GOT3 (cell line): Measurements from ENCODE around the gene PARD3B.
"Not testable (repeated sequence)": the region's sequence is repeated elsewhere in the genome, so short reads cannot be mapped to it uniquely, and the experiment has no call there.

ENCODE experiments used
- DNase-seq: peaks from one replicate; lab custom pipeline; 2025; ENCODE audit warnings: mixed read lengths; lab: John Stamatoyannopoulos, UW

PARD3B gene

DNA sequence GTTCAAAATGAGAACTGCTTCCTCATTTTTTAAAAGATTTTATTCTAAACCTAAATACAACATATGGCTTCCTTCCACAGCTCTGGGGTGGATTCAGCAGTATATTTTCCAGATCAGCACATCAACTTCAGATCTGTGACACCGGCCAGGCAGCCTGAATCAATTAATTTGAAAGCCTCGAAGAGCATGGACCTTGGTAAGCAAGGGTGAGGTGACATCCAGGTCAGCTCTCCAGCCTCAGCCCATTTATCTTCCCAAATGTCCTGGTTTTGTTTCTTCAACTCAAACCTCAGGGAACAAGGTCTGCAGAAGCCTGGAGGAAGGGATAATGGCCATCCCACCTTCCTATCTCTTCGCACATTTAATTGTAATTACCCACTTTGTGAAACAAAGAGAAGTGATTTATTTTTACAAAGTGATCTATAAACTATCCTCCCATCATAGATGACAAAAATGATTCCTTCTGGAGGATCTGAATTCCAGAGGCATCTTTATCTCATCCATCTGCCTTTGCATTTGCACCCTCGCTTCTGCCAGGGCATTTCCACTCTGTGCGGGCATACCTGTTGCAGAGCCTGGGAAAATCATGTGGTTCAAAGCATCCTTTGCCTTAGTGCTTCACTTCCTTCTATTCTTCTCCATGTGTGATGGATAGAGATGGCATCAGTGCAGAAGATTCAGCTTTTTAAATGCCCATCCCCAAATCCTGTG, 648.0 kb downstream of the PARD3B start:
- DNase-seq, result no peak

DNA sequence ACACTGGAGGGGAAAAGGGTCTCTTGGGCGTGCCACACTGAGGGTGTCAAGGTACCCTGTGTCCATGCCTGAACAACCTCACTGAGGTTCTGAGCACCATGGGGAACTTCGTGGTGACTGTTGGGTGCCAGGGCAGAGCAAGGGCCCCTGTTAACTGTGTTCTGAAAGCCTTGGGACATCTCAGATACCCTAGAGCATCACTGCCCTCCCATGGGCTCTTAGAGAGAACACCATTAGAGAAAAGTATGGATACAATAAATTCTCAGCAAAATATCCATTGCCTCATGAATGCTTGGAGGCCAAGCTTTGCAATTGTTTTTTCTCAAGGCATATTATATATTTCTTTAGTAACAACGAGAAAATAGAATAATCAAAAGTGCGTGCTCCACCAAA, 648.6 kb downstream of the PARD3B start:
- no peak for DNase-seq

DNA sequence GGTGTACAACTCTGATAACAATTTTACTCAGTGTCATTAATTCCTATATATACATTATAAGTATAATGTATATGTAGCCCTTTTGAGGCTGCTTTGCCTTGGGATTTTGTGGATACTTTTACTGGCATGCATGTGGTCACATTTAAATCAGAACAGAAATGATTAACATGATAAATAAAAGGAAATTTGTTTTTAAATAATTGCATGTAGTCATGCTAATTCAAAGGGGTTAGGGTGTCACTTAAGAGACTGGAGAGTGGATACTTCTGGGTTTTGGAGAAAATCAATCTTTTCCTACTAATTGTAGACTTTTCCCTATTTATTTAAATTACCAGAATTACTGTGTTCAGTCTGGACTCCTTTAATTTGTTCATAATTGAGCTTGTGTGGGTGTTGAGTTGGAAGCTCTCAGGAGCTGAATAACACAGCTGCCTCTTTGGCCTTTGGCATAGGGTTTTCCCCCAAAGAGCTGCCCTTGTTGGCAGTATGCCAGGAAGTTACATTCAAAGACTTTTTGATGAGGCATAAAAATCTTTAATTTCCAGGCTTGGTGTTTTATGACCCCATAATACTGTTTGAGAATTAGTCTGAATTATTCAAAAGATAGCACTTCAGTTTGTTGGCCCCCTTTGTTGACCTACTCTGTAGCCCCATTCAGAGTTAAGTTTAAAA, 652.3 kb downstream of the PARD3B start:
- no peak for DNase-seq

DNA sequence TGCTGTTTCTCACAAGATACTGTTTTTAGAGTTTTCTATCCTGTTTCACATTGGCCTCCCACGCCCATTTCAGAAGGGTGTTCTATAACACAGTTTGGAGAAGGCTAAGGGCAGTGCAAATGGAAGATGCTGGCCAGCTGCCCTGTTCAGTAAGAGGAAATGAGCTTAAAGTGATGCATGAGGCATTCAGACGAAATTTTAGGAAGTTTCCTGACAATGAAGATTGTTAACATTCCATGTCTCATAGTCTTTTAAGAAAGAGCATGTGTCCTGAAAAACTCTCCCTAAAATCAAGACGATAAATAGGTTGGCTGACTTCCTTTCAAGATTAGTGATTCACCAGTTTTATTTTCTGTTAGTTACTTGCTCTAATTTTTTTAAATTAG, 652.9 kb downstream of the PARD3B start:
- no peak for DNase-seq

DNA sequence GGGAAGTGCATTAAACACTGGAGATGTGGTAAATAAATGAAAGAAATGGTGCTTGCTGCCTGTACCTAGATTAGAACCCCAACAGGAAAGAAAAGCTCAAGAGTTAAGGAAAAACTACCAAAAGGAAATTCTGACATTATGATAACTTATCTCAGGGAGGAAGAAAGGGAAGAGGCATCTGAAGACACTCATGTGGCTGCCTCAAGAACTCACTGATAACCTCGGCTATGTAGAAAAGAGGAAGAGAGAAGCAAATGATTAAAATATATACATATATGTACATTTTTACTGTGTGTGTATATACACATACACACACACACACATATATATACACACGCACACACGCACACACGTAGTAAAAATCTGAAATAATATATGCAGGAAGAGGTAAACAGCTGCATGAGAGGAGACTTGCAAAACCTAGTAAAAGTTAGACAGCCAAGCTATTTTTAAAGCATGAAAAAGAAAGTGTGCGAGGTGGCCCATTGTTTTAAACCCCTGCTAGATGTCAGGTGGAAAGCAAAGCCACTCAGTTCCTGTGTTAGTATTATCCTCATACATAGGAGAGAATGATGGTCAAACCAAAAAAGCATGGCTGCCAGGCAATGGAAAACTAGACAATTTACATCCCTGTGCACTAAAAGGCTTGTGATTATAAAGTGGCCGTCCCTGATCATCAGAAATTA, 654.0 kb downstream of the PARD3B start:
- no peak for DNase-seq

DNA sequence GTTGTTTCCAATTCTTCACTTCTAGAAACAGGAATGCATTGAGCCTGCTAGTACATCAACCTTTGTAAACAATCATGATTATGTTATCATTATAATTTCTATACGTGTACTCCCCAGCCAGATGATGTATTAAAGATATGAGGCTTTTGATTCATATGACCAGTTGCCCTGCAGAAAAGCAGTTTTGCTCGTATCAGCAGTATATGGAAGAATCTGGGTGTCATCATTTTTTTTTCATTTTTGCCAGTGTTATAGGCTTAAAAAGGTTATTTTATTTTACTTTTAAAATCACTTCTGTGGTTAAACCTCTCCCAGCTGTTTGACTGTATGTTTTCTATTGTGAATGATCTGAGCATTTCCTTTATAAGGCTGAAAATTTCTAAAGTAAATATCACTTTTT, 665.2 kb downstream of the PARD3B start:
- no peak for DNase-seq

GRCh38 chr2:205212357-205212756, 667.1 kb downstream of the PARD3B start:
- no peak for DNase-seq

GRCh38 chr2:205216092-205216491, 670.8 kb downstream of the PARD3B start:
- DNase-seq, result no peak

DNA sequence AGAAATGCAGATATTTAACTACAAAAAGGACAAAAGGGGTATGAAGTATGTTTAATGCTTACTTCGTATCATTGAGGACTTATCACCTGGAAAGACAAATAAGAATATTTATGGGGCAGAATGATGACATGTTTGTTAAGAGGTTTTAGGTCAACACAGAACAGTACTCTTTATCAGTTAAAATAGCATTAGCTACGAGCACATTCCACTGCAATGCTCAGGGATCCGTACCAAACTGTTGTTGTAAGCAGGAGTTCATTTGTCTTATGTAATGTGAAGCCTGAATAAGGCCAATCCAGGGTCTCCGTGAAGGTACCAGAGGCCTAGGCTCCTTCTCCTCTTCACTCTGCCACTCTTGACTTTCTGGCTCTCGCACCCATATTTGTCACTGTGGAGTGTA, 671.3 kb downstream of the PARD3B start:
- DNase-seq, result no peak

DNA sequence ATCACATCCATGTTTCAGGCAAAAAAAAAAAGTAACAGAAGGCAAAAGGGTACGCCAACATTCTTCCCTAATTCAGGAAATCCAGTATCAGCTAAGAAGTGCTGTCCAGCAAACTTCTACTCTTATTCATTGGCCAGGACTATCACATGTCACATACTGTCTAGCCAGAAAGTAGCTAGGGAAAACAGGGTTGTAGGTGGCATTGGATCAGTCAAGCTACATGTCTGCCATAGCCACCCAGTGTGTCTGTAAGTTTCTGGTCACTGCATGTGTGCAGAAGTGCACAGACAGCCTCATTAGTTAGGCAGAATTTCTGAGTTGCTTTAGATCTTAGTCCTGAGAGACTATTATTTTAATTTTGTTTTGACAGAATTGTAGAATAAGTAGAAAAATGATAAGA, 671.7 kb downstream of the PARD3B start:
- DNase-seq, result no peak

- no peak for DNase-seq
Measured at GRCh38 chr2:205218056-205218455, 672.8 kb downstream of the PARD3B start.

GRCh38 chr2:205218816-205219215, 673.5 kb downstream of the PARD3B start:
- not testable (repeated sequence) for DNase-seq

GRCh38 chr2:205220559-205220958, 675.3 kb downstream of the PARD3B start:
- DNase-seq, result no peak

DNA sequence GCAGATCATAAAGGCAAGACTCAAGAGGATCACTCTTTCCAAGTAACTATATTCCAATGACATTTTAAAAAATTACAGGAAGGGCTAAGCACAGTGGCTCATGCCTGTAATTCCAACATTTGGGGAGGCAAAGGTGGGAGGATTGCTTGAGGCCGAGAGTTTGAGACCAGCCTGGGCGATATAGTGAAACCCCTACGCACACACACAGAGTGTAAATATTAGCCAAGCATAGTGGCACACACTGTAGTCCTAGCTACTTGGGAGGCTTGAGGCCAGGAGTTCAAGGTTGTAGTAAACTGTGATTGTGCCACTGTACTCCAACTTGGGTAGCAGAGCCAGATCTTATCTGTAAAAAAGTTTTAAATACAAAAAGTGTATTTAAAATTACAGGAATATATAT, 686.8 kb downstream of the PARD3B start:
- DNase-seq, result no peak

DNA sequence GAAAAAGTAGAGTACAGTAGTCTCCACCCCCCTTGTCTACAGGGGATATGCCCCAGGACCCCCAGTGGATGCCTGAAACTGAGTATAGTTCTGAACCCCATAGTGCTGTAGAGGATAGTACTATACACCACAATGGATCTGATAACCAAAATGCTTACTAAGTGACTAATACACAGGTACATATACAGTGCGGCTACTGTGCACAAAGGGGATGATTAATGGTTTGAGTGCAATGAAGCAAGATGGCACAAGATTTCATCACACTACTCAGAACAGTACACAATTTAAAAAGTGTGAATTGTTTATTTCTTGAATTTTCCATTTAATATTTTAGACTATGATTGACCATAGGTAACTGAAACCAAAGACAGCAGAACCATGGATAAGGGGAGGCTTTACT, 690.2 kb downstream of the PARD3B start:
- DNase-seq, result no peak

DNA sequence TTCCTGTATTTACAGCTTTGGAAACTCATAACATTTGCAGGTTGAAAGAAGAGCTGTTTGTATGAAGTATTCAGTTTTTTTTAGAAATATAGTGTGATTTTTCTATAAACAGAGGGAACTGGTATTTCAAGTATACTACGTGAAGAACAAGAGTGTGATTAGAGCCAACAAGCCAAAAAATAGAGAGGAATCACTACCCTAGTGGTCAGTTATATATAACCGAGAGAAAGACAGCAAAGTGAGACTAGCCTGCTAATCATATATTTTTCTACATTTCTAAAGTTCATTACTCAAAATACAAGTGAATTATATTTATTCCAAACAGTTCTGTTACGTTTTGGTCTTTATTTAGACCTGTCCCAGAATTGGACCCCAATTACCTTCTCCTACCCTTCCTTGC, 692.2 kb downstream of the PARD3B start:
- DNase-seq, result no peak

DNA sequence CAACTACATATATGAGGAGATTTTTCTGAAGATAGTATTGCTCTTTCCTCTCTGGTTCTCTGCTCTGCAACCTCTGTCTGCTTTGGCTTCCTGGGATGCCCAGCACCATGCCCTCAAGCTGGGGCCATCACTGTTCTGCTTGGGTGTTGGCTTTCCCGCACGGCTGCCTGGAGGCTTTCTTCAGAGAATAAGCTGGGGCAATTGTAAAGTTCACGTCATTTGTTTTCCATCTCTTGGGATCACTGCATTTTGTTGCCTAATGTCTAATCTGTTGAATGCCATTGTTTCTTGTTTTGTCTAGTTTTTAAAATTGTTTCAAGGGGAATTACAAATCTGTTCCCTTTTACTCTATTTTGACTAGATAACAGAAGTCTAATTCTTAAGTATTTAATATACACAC, 699.7 kb downstream of the PARD3B start:
- DNase-seq, result no peak

- no peak for DNase-seq
Measured at GRCh38 chr2:205245652-205246051, 700.4 kb downstream of the PARD3B start.

- no peak for DNase-seq
Measured at GRCh38 chr2:205259121-205259520, 713.8 kb downstream of the PARD3B start.

DNA sequence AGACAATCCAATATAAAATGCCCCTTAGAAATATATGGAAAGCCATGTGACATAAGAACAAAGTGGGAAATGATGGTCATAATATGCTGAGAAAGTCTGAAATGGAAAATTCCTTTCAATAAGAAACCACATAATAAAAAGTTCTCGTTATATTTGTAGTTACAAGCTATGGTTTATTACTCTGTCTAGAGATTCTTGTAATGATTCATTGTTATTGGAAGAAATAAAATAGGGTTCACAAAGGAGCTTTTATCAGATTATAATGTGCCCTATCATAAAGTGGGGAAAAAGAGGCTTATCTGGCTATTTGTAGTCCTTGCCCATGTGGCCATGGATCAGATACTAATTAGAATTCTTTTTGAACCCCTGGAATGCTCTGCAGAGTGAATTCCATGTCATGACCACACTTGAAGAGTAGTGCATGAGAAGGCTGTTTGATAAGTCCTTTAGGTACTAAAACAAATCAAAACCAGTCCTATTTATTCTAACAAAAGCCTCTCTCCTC, 716.3 kb downstream of the PARD3B start:
- no peak for DNase-seq

GRCh38 chr2:205267323-205267722, 722.0 kb downstream of the PARD3B start:
- DNase-seq, result no peak

- DNase-seq, result no peak
Measured at GRCh38 chr2:205270689-205271088, 725.4 kb downstream of the PARD3B start.

DNA sequence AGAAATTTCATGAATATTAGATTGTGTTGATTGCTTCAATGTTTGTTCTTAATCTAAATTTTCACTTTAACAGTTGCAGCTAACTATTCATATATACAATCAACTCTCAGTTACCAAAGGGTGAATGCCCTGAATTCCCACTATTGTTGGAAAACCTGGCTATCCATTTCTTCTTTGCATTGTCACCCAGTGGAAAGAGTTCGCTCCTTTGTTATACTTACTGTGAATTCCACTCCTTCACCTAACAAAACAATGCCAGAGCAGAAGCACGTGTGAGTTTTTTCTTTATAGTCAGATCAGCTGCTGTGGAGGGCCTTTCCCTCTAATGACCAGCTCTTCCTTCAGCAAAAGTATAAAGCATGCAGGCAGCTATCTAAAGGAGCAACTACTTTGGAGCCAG, 727.9 kb downstream of the PARD3B start:
- DNase-seq, result no peak
